Fibroblast of villous mesenchyme (primary cell): ENCODE data around the gene GPX4. TPM values are rescaled to one million over a fixed set of nuclear protein-coding genes. Genes with fewer than 3 reads are reported as not detected.

Source experiments
- DNase-seq: peaks from one replicate; pipeline ENCODE4 v3.0.0-alpha.2; 2010; ENCODE audit warnings: low read depth
- H3K4me3 ChIP-seq: 2 replicates; pipeline ENCODE4 v1.5.1; 2011; ENCODE audit warnings: low read depth, mild to moderate bottlenecking, low read length
- total RNA-seq: library from RNA; depleted of rRNA; stranded (reverse); fragments of >200 nt; gene quantifications from 2 replicates; pipeline ENCODE4 v1.2.3, GENCODE V29; 2012
- TF ChIP-seq, protein P1 (sequence below): IDR thresholded peaks from 2 replicates; pipeline ENCODE4 v1.5.1; 2012; ENCODE audit warnings: low read depth, mild to moderate bottlenecking, low read length; ENCODE audit not compliant: insufficient read depth

The GPX4 gene
- total RNA-seq, 1 donor = 254 TPM

DNA sequence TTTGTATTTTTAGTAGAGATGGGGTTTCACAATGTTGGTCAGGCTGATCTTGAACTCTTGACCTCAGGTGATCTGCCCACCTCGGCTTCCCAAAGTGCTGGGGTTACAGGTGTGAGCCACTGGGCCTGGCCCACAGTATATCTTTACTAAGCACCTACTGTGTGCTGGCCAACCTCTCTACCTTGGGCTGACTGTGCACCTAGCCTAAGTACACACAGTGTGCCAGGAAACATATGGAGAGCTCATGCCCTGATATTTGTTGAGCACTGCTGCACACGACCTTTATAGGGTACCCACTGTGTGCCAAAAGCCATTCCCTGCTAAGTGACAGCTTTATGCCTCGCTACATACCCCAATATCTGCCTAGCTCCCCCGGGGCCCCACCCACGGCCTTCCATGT lies 43.1 kb upstream of the GPX4 start:
- no peak for DNase-seq
- TF ChIP-seq, protein P1, sequence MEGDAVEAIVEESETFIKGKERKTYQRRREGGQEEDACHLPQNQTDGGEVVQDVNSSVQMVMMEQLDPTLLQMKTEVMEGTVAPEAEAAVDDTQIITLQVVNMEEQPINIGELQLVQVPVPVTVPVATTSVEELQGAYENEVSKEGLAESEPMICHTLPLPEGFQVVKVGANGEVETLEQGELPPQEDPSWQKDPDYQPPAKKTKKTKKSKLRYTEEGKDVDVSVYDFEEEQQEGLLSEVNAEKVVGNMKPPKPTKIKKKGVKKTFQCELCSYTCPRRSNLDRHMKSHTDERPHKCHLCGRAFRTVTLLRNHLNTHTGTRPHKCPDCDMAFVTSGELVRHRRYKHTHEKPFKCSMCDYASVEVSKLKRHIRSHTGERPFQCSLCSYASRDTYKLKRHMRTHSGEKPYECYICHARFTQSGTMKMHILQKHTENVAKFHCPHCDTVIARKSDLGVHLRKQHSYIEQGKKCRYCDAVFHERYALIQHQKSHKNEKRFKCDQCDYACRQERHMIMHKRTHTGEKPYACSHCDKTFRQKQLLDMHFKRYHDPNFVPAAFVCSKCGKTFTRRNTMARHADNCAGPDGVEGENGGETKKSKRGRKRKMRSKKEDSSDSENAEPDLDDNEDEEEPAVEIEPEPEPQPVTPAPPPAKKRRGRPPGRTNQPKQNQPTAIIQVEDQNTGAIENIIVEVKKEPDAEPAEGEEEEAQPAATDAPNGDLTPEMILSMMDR = no peak
- H3K4me3 ChIP-seq = no peak overlapping the region

DNA sequence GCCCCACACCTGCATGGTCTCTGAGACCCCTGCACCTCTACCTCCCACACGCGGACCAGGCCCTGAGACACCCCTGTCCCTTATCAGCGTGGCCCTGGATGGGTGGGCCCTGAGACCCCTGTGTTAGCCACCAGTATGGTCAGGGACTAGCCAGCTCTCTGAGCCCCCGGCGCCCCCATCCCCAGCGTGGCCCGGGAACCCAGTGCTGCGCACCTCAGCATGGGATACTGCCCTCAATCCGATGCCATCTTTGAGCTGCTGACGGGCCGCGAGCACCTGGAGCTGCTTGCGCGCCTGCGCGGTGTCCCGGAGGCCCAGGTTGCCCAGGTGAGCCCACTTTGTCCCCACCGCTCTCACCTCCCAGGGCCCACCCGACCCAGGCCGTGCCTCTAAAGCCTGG lies 41.8 kb upstream of the GPX4 start:
- TF ChIP-seq, protein P1 = no peak
- no peak overlapping the region for H3K4me3 ChIP-seq
- no peak for DNase-seq

DNA sequence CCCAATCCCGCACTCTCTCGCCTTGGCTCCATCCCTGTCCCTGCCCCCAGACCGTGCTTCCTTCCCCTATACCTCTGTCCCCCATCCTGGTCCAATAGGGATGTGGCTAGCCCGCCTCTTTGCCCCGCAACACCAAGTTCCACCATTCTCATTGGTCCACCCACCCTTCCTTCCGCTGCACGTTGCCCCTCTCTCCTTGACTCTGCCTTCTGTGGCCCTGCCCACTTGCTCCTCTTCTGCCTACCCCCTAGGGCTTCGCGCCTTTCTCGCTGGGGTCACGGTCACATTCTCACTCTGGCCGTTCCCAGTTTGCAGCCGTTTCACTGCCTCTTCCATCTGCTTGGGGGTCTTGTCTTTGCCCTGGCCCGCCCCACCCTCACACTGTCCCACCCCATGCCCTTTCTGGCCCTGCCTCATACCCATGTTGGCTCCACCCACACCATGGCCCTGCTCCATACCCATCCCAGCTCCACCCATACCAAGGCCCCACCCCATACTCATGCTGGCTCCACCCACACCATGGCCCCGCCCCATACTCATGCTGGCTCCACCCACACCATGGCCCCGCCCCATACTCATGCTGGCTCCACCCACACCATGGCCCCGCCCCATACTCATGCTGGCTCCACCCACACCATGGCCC lies 41.3 kb upstream of the GPX4 start:
- DNase-seq = no peak
- no peak overlapping the region for H3K4me3 ChIP-seq
- TF ChIP-seq, protein P1 = no peak

DNA sequence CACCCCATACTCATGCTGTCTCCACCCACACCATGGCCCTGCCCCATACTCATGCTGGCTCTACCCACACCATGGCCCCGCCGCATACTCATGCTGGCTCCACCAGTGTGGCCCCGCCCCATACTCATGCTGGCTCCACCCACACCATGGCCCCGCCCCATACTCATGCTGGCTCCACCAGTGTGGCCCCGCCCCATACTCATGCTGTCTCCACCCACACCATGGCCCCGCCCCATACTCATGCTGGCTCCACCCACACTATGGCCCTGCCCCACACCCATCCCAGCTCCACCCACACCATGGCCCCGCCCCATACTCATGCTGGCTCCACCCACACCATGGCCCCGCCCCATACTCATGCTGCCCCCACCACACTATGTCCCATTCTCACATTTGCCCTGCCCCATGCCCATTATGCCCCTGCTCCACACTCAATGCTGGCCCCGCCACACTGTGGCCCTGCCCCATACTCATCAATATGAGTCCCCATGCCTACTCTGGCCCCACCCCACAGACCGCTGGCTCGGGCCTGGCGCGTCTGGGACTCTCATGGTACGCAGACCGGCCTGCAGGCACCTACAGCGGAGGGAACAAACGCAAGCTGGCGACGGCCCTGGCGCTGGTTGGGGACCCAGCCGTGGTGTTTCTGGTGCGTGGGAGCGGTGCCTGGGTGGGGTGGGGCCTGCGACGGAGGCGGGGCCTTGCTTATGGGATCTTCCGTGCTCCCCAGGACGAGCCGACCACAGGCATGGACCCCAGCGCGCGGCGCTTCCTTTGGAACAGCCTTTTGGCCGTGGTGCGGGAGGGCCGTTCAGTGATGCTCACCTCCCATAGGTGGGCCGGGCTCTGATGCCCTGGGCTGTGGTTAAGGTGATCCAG lies 40.5 kb upstream of the GPX4 start:
- TF ChIP-seq, protein P1 = no peak
- DNase-seq = peak; percentile 45
- H3K4me3 ChIP-seq = no peak overlapping the region

DNA sequence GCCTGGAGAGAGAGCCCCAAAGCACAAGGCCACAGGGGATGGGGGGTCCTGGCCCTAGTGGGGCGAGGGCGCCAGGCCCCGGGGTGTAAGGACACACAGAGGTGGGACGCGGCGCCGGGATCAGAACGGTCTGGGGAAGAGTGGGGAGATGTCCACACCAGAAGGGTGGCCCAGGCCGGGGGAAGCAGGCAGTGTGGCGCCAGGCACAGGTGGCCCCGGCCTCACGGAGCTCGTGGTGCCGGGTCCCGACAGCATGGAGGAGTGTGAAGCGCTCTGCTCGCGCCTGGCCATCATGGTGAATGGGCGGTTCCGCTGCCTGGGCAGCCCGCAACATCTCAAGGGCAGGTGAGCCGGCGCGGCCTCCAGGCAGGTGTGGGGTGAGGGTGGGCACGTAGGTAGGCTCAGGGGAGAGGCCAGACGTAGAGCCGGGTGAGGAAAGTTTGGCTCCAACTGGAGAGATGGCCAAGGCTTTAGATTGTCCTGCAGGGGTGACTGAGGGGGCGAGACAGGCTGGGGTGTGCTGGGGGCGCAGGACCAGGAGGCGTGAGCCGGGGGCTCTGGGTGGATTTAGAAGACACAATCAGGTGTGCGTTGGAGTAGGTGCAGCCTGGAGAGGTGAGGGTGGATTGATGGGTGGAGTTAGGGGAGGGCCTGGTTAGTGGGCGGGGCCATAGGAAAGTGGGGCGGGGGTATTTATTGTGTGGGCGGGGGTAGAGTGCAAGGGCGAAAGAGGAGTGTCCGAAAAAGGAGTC lies 39.7 kb upstream of the GPX4 start:
- no peak overlapping the region for H3K4me3 ChIP-seq
- no peak for DNase-seq
- TF ChIP-seq, protein P1 = no peak

DNA sequence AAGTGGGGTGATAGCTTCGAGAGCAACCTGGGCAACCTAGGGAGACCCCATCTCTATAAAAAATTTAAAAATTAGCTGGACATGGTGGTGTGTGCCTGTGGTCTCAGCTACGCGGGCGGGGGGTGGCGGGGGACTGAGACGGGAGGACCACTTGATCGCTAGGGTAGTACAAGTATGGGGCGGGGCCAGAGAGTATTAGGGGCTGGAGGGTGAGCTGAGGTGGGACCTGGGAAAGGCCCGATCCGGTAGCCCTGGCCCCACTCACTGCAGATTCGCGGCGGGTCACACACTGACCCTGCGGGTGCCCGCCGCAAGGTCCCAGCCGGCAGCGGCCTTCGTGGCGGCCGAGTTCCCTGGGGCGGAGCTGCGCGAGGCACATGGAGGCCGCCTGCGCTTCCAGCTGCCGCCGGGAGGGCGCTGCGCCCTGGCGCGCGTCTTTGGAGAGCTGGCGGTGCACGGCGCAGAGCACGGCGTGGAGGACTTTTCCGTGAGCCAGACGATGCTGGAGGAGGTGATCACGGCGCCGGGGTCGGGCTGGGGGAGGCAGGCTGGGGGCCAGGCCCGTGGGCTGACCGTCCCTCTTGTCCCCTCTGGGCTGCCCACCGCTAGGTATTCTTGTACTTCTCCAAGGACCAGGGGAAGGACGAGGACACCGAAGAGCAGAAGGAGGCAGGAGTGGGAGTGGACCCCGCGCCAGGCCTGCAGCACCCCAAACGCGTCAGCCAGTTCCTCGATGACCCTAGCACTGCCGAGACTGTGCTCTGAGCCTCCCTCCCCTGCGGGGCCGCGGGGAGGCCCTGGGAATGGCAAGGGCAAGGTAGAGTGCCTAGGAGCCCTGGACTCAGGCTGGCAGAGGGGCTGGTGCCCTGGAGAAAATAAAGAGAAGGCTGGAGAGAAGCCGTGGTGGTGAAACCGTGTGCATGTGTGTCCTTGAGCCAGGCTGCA lies 38.9 kb upstream of the GPX4 start:
- TF ChIP-seq, protein P1 = peak; percentile 73
- DNase-seq = peak; percentile 77

More for the DNA sequence above, 38.9 kb upstream of the GPX4 start:
- H3K4me3 ChIP-seq = no peak overlapping the region
